GM18951 (cell line): ENCODE data around the gene TOP2A.

Experiments used
- POLR2A ChIP-seq: IDR thresholded peaks from 4 replicates; pipeline ENCODE4 v1.6.1; 2011; ENCODE audit warnings: mild to moderate bottlenecking; ENCODE audit not compliant: insufficient read length, insufficient read depth; ENCODE audit errors: extremely low read depth
- in situ Hi-C: fragments of 300-500 bp; cut with MboI; formaldehyde crosslinking; loops from one replicate; pipeline ENCODE4 v1.12.0; 2022; ENCODE audit warnings: low sequenced_read_pairs, mixed read lengths, inconsistent platforms; ENCODE audit not compliant: unreplicated experiment

The TOP2A gene

GRCh38 chr17:40447806-40448205 is 30.1 kb upstream of the TOP2A start:
- in situ Hi-C loops, result loop anchor here (25.0 kb wide), 1 partner anchor 89 kb away; no protein-coding TSS in a partner anchor
- no peak for TF ChIP-seq POLR2A

DNA sequence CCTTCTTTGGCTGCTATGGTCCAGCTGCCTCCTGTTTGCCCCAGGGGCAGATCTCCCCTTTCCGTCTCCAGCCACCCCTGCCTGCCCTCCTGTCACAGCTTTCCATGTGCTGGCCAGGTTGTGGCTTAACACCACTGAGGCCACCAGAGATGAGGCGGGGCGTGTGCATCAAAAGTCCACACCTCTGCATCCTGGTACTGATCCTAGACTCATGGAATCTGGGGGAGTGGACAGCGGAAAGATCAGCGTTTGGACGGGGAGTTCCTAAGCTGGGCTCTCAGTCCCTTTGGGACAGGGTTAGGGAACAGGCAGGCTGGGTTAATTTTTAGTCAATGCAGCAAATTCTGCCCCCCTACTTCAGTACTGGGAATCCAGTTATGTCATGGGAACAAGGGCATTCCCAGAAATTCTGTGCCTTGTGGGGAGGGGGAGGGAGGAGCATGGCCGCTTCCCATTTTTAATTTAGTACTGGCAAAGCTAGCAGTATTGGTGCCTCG is 29.5 kb upstream of the TOP2A start:
- in situ Hi-C loops, result loop anchor here (25.0 kb wide), 1 partner anchor 90 kb away; no protein-coding TSS in a partner anchor
- TF ChIP-seq POLR2A, result no peak

DNA sequence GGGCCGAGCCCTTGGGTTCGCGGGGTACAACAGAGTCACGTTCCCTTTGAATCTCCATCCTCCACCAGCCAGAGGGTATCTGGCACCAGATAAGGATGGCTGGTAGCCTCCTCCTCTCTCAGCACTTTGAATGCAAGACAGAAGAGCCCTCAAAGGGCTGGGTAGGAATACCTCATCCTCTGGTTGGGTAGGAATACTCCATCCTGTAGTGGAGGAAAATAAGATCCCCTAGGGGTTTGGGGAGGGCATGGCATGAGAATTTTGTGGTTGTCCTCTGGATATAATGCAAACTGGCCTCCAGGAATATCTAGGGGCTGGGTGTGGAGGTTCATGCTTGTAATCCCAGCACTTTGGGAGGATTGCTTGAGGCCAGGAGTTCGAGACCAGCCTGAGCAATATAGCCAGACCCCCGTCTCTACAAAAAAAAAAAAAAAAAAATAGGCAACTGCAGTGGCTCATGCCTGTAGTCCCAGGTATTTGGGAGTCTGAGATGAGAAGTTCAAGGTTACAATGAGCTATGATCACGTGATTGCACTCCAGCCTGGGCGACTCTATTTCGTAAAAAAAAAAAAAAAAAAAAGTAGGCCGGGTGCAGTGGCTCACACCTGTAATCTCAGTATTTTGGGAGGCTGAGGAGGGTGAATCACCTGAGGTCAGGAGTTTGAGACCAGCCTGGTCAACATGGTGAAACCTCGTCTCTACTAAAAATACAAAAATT is 28.2 kb upstream of the TOP2A start:
- no peak for TF ChIP-seq POLR2A
- in situ Hi-C loops, result loop anchor here (25.0 kb wide), 1 partner anchor 91 kb away; no protein-coding TSS in a partner anchor

GRCh38 chr17:40443988-40444899 is 26.5 kb upstream of the TOP2A start:
- in situ Hi-C loops, result loop anchor here (25.0 kb wide), 1 partner anchor 93 kb away; no protein-coding TSS in a partner anchor
- no peak for TF ChIP-seq POLR2A

DNA sequence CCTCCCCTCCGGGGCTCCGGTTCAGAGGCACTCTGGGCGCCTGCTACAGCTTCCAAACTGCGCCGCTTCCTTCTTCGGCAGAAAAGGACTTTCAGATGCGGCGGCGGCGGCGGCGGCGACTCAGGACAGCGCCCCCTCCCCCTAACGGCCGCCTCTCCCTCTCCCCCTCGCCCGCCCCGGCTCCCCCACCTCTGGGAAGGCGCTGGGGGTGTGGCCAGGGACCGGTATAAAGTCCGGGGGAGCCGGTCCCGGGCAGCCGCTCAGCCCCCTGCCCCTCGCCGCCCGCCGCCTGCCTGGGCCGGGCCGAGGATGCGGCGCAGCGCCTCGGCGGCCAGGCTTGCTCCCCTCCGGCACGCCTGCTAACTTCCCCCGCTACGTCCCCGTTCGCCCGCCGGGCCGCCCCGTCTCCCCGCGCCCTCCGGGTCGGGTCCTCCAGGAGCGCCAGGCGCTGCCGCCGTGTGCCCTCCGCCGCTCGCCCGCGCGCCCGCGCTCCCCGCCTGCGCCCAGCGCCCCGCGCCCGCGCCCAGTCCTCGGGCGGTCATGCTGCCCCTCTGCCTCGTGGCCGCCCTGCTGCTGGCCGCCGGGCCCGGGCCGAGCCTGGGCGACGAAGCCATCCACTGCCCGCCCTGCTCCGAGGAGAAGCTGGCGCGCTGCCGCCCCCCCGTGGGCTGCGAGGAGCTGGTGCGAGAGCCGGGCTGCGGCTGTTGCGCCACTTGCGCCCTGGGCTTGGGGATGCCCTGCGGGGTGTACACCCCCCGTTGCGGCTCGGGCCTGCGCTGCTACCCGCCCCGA is 25.7 kb upstream of the TOP2A start, which contains the start of gene IGFBP4:
Gene IGFBP4 (plus strand): TSS at position 255 of the 792 bp plus-strand sequence. CDS start 286 bp downstream, at position 541.
- in situ Hi-C loops, result loop anchor here (25.0 kb wide), 1 partner anchor 94 kb away; no protein-coding TSS in a partner anchor

DNA sequence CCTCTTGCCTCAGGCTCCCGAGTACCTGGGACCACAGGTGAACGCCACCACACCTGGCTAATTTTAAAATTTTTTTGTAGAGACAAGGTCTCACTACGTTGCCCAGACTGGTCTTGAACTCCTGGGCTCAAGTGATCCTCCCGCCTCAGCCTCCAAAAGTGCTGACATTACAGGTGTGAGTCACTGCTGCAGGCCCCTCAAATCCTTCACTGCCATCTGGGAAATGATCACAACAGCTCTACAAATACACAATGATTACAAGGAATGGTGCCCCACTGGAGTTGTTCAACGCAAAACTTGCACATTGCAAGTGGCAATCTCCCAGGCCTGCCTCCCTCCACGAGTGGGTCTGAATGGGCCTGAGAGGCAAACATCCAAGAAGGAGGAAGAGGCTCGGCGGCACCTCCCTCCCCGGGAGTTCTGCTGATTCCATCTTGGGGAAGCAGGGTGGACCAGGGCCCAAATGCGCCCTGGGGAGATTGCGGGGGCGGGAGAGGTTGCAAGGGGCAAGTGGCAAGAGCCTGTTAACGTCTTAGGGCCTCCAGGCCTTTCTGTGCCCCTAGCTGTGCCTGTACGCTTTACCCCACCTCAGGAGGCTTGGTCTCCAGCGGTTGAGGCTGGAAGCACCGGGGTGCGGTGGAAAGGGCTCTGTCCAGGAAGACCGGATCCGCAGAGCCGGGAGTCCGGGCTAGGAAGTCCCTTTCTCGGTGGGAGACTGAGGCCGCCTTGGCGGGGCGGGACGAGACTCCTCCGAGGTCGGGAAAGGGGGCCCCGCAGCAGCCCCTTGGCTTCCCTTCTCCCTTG is 24.9 kb upstream of the TOP2A start:
- in situ Hi-C loops, result loop anchor here (25.0 kb wide), 1 partner anchor 95 kb away; no protein-coding TSS in a partner anchor

More for the DNA sequence above, 25.7 kb upstream of the TOP2A start, which contains the start of gene IGFBP4:
- TF ChIP-seq POLR2A, result no peak

DNA sequence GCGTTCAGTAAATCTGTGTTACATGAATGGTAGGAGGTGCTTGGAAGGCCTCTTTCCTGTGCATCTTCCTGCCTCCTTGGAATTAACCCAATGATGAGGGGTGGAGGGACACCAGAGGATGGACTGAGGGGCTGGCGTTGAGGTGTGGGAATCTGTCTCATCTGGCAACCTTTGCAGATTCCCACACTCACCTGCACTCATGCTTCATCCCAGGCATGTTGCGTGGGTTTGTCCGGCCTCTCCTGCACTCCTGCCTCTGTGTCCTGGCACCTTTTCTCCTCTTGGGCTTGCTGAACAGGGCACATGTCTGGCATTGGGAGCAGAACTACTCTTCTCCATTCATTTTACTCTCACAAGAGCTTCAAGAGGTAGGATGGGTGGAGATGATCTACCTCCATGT is 22.5 kb upstream of the TOP2A start:
- TF ChIP-seq POLR2A, result no peak
- in situ Hi-C loops, result loop anchor here (25.0 kb wide), 1 partner anchor 97 kb away; no protein-coding TSS in a partner anchor

More for the DNA sequence above, 24.9 kb upstream of the TOP2A start:
- no peak for TF ChIP-seq POLR2A

GRCh38 chr17:40437095-40437732 is 19.5 kb upstream of the TOP2A start:
- in situ Hi-C loops, result loop anchor here (25.0 kb wide), 1 partner anchor 100 kb away; no protein-coding TSS in a partner anchor
- TF ChIP-seq POLR2A, result no peak

GRCh38 chr17:40436636-40437035 is 18.9 kb upstream of the TOP2A start:
- in situ Hi-C loops, result loop anchor here (25.0 kb wide), 1 partner anchor 101 kb away; no protein-coding TSS in a partner anchor
- TF ChIP-seq POLR2A, result no peak

DNA sequence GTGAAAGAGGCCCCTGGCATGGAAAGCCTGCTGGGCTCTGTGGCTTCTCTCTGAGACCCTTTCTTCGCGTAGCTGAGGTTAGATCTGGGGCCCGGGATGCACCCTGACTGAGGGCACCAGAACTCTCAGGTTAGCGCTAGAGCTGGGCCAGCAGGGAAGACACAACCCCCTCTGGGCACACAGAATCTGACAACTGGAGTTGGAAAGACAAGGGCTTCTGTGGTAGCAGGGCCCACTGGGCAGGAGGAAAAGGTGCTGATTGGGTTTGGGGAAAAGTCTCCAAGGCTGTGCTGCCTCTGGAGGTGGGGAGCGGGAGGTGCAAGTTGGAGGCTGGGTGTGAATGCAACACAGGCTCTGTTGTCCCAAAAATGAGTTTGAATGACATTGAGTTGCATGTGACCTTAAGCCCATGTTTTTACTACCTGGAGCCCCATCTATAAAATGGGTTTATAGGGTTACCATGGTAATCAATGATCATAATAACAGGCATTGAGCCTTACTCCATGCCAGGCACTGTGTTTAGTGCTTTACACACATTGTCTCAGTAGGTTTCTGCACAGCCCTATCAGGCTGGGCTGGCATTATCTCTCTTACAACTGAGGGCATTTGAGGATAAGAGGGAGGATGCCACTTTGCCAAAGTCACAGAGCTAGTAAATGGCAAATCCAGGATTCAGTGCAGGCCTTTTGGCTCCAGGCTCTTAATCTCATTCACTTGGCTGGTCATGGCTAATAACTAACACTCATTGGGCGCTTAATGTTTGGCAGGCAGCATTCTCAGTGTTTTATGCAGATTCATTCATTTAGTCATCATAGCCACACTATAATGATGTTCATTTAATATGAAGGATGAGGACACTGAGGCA is 16.1 kb upstream of the TOP2A start:
- in situ Hi-C loops, result loop anchor here (25.0 kb wide), 1 partner anchor 104 kb away; no protein-coding TSS in a partner anchor

More for the DNA sequence above, 16.1 kb upstream of the TOP2A start:
- no peak for TF ChIP-seq POLR2A
